HTR-8/SVneo (cell line): Measurements from ENCODE around the gene FKBP2.

Experiments
- DNase-seq: peaks from one replicate; pipeline ENCODE4 v3.0.0; 2011; ENCODE audit warnings: low spot score, mixed read lengths; ENCODE audit not compliant: insufficient read length
- FAIRE-seq: peaks from 2 replicates; lab custom pipeline; 2011; peaks lifted over from hg19 to GRCh38; lab: Jason Lieb, UNC

The FKBP2 gene

GRCh38 chr11:64278576-64279190 lies 37.8 kb downstream of the FKBP2 start:
- FAIRE-seq = no peak
- DNase-seq = no peak

DNA sequence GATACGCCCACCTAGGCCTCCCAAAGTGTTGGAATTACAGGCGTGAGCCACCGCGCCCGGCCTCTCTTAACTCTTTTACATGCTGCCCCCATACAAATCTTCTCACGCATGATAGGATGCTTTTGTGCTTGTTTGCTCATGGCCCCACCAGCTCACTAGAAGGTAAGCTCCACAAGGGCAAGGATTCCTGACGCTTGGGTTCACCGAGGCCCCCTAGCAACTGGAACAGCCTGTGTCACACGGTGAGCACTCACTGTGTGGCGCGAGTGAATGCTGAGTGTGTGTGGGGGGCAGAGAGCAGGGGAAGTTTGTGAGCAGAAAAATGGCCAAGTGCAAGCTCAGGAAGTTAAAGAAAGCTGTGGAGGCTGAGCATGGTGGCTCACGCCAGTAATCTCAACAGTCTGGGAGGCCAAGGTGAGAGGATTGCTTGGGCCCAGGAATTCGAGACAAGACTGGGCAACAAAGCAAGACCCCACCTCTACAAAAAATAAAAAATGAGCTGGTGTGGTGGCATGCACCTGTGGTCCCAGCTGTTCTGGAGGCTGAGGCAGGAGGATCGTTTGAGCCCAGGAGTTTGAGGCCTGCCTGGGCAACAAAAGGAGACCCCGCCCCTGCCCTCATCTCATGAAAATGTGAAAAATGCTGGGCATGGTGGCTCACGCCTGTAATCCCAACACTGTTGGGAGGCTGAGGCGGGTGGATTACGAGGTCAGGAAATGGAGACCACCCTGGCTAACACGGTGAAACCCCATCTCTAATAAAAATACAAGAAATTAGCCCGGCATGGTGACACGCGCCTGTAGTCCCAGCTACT lies 41.3 kb downstream of the FKBP2 start:
- DNase-seq (no peak), FAIRE-seq (no peak)

- DNase-seq = no peak
- no peak for FAIRE-seq
These were observed 42.2 kb downstream of the FKBP2 start for GRCh38 chr11:64283092-64283491.

GRCh38 chr11:64284048-64284961 lies 43.4 kb downstream of the FKBP2 start, which contains the start of gene BAD:
Gene BAD, minus strand, starts transcription at chr11:64284665. Its CDS starts 297 bp downstream, at chr11:64284368.
- DNase-seq (peak; percentile 96), FAIRE-seq (peak; percentile 77)

GRCh38 chr11:64284962-64285884 lies 44.3 kb downstream of the FKBP2 start, which contains the start of gene GPR137:
Gene GPR137, plus strand, starts transcription at chr11:64285848. Its CDS starts 677 bp downstream, at chr11:64286525.
- DNase-seq = peak; percentile 78
- peak; percentile 54 for FAIRE-seq

- DNase-seq = no peak
- FAIRE-seq = no peak
These were observed 45.2 kb downstream of the FKBP2 start for GRCh38 chr11:64285885-64286800.

- FAIRE-seq (no peak), DNase-seq (no peak)
These were observed 45.9 kb downstream of the FKBP2 start for GRCh38 chr11:64286801-64287159.

- FAIRE-seq (no peak), DNase-seq (no peak)
These were observed 46.9 kb downstream of the FKBP2 start for GRCh38 chr11:64287676-64288352.

DNA sequence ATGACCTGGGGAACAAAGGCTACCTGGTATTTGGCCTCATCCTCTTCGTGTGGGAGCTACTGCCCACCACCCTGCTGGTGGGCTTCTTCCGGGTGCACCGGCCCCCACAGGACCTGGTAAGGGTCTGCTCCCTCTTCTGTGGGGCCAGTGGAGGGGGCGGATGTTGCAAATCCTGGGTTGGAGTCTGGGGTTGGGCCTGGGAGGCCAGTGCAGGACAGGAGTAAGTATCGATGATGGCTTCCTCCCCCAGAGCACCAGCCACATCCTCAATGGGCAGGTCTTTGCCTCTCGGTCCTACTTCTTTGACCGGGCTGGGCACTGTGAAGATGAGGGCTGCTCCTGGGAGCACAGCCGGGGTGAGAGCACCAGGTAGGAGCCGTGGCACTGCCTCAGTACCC lies 47.5 kb downstream of the FKBP2 start:
- FAIRE-seq (no peak), DNase-seq (no peak)

GRCh38 chr11:64289002-64289564 lies 48.2 kb downstream of the FKBP2 start:
- DNase-seq (no peak), FAIRE-seq (no peak)

DNA sequence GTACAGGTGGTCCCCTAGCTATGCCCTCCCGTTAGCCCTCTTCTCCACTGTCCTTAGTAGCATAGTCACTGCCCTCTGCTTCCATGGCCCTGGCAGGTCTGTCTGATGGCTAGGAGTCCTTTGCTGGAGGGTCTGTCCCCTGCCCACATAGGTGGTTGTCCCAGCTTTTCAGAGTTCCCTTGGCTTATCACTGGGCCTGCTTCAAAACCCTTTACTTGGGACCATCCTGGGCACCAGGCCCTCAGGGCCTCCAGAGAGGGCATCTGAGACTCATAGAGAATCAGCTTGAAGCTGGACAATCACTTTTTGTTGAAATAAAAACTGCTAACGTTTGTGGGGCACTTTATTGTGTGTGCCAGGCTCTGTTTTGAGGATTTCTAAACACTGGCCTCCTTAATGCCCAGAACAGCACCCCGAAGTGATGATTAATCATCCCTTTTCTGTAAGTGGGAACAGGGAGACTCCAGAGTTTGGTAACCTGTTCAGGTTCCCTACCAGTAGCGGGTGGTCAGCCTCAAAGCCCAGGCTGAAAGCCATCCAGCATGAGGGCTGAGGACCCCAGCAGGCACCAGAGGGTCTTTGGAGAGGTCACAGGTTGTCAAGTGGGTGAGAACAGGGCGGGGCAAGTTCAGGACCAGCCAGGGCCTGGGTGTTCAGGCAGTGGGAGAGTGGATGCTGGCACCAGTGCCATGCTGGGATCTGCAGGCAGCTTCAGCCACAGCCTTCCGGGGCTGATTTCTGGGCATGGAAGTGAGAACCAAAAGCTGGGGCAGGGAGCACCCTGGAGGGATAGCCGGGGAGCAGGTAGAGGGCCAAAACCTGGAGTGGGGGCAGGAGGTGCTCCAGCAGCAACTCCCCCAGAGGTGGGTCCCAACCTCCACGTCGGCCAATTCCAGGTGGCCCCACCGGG lies 49.7 kb downstream of the FKBP2 start:
- DNase-seq = no peak
- no peak for FAIRE-seq

DNA sequence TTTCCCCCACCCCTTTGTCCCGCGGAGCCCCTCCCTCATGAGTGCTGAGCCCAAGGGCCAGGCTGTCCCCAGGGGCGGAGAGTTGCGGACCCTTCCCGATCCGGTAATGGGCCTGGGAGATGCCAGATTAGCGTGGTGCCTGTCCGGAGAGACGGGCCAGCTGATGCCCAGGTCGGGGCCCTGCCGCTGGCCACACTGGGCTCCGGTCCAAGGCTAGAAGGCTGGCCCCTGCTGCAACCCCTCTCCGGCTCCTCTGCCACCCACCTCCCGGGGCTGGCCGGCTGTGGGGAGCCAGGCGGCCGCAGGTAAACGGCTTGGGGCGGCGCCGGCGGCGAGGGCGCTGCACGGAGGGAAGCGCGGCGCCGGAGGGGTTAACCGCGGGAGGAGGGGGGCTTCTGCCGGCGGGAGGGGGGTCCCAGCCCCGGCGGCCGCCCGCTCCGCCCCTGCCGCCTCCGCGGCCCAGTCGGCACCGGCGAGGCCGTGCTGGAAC lies 50.4 kb downstream of the FKBP2 start, which contains the start of gene KCNK4:
Gene KCNK4, plus strand, starts transcription at position 41 of the 490 bp plus-strand sequence. CDS start 1,717 bp downstream, outside the sequence.
- FAIRE-seq = no peak

GRCh38 chr11:64291752-64292459 lies 51.0 kb downstream of the FKBP2 start:
- DNase-seq (no peak), FAIRE-seq (no peak)

More for the DNA sequence above, 50.4 kb downstream of the FKBP2 start, which contains the start of gene KCNK4:
- DNase-seq = no peak

GRCh38 chr11:64292460-64293254 lies 51.8 kb downstream of the FKBP2 start:
- DNase-seq = no peak
- FAIRE-seq = no peak
